Measurements from ENCODE around the gene INF2. TPM values are rescaled to one million over a fixed set of nuclear protein-coding genes. Genes with fewer than 3 reads are reported as not detected.
A peak's percentile ranks its signal among the peaks of the same experiment; 100 is the strongest.

The INF2 gene
- total RNA-seq, 1 donor = 49.2 TPM

GRCh38 chr14:104742586-104743455 lies 53.4 kb downstream of the INF2 start:
- no peaks in the 10 kb centered on the region for H3K9me3 ChIP-seq (ENCODE audit: low read depth, low read length)
- H4K20me1 ChIP-seq (ENCODE audit: insufficient read depth, low read length) = no peaks in the 10 kb centered on the region
- no peak overlapping the region for H2AFZ ChIP-seq (ENCODE audit: low read length)
- peaks cover 12% of the 10 kb centered on the region for H3K4me1 ChIP-seq (ENCODE audit: insufficient read depth, low read length)
- peak; percentile 79 for DNase-seq (ENCODE audit: insufficient read length, low spot score, missing footprints)
- H3K4me2 ChIP-seq (ENCODE audit: insufficient read depth, low read length) = no peak overlapping the region
- no peaks in the 10 kb centered on the region for H3K79me2 ChIP-seq (ENCODE audit: insufficient read depth, low read length)
- H3K27me3 ChIP-seq (ENCODE audit: insufficient read depth, low read length) = no peaks in the 10 kb centered on the region
- no peaks in the 10 kb centered on the region for H3K36me3 ChIP-seq (ENCODE audit: insufficient read depth, low read length)
- TF ChIP-seq, protein P1, sequence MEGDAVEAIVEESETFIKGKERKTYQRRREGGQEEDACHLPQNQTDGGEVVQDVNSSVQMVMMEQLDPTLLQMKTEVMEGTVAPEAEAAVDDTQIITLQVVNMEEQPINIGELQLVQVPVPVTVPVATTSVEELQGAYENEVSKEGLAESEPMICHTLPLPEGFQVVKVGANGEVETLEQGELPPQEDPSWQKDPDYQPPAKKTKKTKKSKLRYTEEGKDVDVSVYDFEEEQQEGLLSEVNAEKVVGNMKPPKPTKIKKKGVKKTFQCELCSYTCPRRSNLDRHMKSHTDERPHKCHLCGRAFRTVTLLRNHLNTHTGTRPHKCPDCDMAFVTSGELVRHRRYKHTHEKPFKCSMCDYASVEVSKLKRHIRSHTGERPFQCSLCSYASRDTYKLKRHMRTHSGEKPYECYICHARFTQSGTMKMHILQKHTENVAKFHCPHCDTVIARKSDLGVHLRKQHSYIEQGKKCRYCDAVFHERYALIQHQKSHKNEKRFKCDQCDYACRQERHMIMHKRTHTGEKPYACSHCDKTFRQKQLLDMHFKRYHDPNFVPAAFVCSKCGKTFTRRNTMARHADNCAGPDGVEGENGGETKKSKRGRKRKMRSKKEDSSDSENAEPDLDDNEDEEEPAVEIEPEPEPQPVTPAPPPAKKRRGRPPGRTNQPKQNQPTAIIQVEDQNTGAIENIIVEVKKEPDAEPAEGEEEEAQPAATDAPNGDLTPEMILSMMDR (IDR thresholded peaks at IDR 0.05; ENCODE audit: extremely low read depth, low read depth, low read length) = no peak
- no peak overlapping the region for H3K4me3 ChIP-seq (ENCODE audit: insufficient read depth, low read length)
- H3K27ac ChIP-seq (ENCODE audit: low read depth, low read length) = no peak overlapping the region

DNA sequence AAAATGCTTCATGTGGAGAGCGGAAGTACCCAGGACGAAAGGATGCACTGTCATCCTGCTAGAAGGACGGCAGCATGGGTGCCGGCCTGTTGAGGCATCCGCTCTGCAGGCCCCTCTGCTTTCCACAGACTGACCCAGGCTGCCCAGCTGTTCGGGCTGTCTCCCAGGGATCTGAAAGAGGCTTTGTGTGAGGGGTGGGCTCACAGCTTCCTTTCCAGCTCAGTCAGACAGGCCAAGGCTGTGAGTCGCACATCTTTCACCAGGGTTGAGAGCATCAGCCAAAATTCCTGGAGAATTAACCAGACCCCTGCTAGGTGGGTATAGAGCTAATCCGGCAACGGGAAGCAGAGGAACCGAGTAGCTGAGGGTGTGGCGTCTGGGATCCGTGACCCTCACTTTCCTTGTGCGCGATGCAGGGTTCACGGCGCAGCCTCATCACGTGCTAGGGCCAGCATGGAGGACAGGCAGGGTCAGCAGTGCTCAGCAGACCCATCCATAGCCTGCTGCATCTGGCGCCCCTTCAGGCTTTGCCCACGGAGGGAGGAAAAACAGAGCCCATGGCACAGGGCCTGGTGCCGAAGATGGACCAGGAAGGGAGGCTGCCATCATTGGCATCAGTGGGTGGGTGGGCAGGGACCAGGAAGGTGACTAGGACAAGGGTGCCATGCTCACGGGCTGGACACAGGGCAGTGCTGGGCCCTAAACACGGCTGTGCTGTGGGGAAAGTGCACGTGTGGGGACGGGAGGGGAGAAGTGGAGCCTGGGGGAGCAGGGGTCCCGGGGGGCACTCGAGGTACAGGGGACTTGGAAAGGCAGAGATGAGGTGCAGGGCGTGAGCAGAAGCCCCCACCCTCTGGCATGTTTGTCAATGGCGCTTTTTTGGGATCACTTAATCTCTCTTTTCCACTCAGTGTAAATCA lies 54.3 kb downstream of the INF2 start:
- H3K4me3 ChIP-seq (ENCODE audit: insufficient read depth, low read length) = no peak overlapping the region

DNA sequence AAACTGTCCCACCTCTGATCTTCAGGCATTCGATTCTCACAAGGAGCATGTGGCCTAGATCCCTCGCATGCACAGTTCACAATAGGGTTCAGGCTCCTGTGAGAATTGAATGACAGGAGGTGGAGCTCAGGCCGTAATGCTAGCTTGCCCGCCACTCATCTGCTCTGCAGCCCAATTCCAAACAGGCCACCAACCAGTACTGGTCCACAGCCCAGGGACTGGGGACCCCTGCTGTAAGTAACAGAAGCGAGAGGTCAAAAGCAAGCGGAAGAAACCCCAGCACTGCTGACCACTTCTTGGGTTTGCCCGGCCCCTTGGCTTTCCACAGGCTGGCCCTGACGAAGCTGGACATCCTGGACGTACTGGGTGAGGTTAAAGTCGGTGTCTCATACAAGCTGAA lies 55.1 kb downstream of the INF2 start:
- no peaks in the 10 kb centered on the region for H3K9me3 ChIP-seq (ENCODE audit: low read depth, low read length)
- peaks cover 21% of the 10 kb centered on the region for H3K4me1 ChIP-seq (ENCODE audit: insufficient read depth, low read length)
- H3K27ac ChIP-seq (ENCODE audit: low read depth, low read length) = no peak overlapping the region
- no peaks in the 10 kb centered on the region for H3K79me2 ChIP-seq (ENCODE audit: insufficient read depth, low read length)
- DNase-seq (ENCODE audit: insufficient read length, low spot score, missing footprints) = no peak
- TF ChIP-seq, protein P1 (IDR thresholded peaks at IDR 0.05; ENCODE audit: extremely low read depth, low read depth, low read length) = no peak
- no peaks in the 10 kb centered on the region for H3K36me3 ChIP-seq (ENCODE audit: insufficient read depth, low read length)
- H3K27me3 ChIP-seq (ENCODE audit: insufficient read depth, low read length) = no peaks in the 10 kb centered on the region
- no peak overlapping the region for H3K4me2 ChIP-seq (ENCODE audit: insufficient read depth, low read length)
- H2AFZ ChIP-seq (ENCODE audit: low read length) = no peak overlapping the region
- H3K4me3 ChIP-seq (ENCODE audit: insufficient read depth, low read length) = no peak overlapping the region
- H4K20me1 ChIP-seq (ENCODE audit: insufficient read depth, low read length) = no peaks in the 10 kb centered on the region

More for the DNA sequence above, 54.3 kb downstream of the INF2 start:
- DNase-seq (ENCODE audit: insufficient read length, low spot score, missing footprints) = peak; percentile 82
- Histone ChIP-seq H2AFZ (ENCODE audit: low read length) (no peak overlapping the region), H3K4me1 (ENCODE audit: insufficient read depth, low read length) (peaks cover 14% of the 10 kb centered on the region), H3K27ac (ENCODE audit: low read depth, low read length) (no peak overlapping the region), H3K36me3 (ENCODE audit: insufficient read depth, low read length) (no peaks in the 10 kb centered on the region), H4K20me1 (ENCODE audit: insufficient read depth, low read length) (no peaks in the 10 kb centered on the region), H3K9me3 (ENCODE audit: low read depth, low read length) (no peaks in the 10 kb centered on the region), H3K27me3 (ENCODE audit: insufficient read depth, low read length) (no peaks in the 10 kb centered on the region), H3K4me2 (ENCODE audit: insufficient read depth, low read length) (no peak overlapping the region), H3K79me2 (ENCODE audit: insufficient read depth, low read length) (no peaks in the 10 kb centered on the region)
- TF ChIP-seq, protein P1 (IDR thresholded peaks at IDR 0.05; ENCODE audit: extremely low read depth, low read depth, low read length) = no peak

Data from osteoblast (primary cell).